HG03175 (cell line): ENCODE results near the gene NRCAM.

Source experiments
- ATAC-seq: cut with Tn5 transposase; IDR thresholded peaks from one replicate; pipeline ENCODE4 v1.9.1; 2021; ENCODE audit warnings: mild to moderate bottlenecking, moderate library complexity; ENCODE audit not compliant: unreplicated experiment

The NRCAM gene

GRCh38 chr7:108254259-108254658, 202.0 kb downstream of the NRCAM start:
- ATAC-seq, result no peak

DNA sequence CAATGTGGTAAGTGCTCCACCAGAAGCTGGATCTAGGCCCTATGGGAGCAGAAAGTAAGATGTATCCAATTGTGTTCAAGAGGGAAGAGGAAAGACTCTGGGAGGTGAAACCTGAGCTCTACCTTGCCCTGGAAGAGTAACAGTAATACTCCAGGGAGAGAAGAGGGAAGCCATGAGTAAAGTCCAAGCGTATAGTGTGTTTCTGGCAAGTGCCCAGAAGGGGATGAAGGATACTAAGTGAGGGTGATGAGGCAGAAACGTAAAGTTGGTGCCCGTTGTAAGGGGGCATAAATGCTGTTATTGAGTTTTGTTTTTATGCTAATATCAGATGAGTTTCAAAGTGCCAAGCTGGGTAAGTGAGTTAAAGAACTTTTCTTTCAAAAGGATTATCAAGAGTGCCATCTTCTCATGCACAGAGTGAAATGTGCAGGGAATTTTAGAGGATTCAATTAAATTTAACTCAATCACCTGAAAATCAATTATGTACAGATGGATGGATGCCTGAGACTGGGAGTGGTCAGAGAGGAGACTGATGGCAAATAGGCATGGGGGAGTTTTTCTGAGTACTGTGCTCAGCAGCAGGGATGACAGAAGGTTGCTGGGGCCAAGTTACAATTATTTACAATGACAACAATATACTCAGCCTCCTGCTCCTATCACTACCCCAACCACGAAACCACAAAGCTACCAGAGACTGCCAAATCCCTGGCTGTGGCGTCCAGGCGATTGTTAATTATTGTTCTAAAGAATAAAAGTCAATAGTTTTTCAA, 202.8 kb downstream of the NRCAM start:
- ATAC-seq, result no peak

GRCh38 chr7:108252177-108252576, 204.1 kb downstream of the NRCAM start:
- ATAC-seq, result no peak

DNA sequence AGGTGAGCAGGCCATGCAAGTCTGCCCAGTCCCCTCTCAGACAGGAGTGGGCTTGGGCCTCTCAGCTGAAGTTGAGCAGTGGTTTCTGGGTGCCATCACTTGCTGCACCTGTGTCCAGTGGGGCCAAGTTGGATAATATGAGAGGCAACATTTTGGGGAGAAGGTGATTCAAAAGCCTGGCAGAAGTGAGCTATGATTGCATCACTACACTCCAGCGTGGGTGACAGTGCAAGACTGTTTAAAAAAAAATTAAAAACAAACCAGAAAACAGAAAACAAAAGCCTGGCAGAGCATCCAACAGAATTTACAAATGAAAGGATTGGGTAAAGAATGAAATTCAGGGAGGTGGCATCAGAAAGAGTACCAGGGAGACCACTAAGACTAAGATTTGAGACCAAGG, 204.5 kb downstream of the NRCAM start:
- no peak for ATAC-seq

DNA sequence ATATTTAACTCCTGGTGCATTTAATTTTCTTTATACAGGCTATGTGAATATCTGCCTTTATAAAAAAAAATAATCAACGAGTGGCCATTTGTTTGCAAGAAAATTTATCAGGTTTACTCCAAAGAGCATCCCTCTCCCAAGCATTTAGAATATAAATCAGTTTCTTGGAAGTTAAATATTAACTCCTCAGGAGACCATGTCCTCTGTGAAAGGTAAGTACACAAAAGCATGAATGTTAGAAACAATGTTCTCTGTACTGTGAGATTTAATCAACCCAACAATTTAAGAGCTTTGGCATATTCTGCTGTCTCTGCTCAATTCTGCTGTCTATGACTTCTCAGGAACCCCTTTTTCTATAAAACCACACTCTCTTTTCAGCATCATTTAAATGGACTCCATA, 206.8 kb downstream of the NRCAM start:
- ATAC-seq, result no peak

- no peak for ATAC-seq
Measured at GRCh38 chr7:108248821-108249220, 207.4 kb downstream of the NRCAM start.

GRCh38 chr7:108248418-108248817, 207.8 kb downstream of the NRCAM start:
- no peak for ATAC-seq

- ATAC-seq, result no peak
Measured at GRCh38 chr7:108247614-108248013, 208.6 kb downstream of the NRCAM start.

- ATAC-seq, result peak; percentile 64
Measured at GRCh38 chr7:108246227-108246837, 209.9 kb downstream of the NRCAM start.

GRCh38 chr7:108245523-108246226, 210.6 kb downstream of the NRCAM start:
- ATAC-seq, result no peak

- ATAC-seq, result no peak
Measured at GRCh38 chr7:108244110-108244509, 212.1 kb downstream of the NRCAM start.

- ATAC-seq, result no peak
Measured at GRCh38 chr7:108239501-108240225, 216.6 kb downstream of the NRCAM start.

DNA sequence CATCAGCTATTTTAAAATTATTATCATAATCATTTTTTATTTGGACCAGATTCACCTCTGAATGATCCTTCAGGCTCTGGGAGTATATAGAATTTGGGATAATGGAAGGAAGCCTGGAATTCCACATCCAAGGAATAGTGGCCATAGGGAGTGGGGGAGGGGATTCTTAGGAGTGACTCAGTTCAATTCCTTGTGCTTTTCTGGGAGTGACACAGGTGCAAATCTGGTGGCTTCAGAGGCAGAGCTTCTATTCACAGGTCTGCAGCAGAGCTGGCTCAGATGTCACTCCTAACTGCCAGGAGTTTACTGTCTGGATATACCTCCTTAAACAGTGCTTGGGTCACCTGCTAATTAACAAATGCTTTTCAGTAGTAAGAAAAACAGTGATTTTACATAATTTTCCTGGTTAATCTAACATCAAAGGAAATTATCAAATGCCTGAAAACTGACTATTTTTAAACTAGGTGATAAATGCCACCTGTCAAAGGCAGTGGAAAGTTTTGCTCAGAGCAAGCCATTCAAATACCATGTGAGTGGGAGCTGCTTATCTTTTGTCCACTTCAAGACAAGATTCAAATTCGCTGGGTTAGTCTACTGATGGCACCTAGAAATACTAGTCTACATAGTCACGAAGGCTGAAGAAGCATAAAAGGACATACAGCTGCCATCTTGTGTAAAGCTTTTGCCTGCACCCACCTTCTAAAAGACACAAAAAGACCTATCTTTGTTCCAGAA, 219.4 kb downstream of the NRCAM start:
- ATAC-seq, result no peak

DNA sequence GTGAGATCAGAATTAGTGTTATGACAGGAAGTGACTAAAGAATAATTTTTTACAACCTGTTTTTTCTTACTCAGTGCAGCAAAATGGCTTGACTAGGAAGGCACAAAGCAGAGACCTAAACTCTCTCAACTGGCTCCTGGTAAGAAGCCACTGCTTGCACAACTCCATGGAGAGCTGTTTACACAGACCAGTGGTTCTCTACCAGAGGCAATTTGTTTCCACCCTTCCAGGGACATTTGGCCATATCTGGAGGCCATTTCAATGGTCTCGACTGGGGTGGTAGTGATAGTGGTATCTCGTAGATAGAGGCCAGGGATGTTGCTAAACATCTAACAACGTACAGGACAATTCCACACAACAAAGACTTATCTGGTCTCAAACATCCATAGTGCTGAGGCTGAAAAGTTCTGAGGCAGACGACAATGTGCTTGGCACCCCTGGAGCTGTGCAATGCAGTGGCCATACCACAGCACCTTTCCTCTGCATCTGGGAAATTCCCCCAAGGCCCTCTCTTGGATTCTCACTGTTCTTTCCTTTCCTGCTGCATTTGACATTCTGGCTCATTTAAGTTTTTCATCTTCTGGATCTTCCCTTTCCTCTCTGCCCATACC, 220.7 kb downstream of the NRCAM start:
- no peak for ATAC-seq

DNA sequence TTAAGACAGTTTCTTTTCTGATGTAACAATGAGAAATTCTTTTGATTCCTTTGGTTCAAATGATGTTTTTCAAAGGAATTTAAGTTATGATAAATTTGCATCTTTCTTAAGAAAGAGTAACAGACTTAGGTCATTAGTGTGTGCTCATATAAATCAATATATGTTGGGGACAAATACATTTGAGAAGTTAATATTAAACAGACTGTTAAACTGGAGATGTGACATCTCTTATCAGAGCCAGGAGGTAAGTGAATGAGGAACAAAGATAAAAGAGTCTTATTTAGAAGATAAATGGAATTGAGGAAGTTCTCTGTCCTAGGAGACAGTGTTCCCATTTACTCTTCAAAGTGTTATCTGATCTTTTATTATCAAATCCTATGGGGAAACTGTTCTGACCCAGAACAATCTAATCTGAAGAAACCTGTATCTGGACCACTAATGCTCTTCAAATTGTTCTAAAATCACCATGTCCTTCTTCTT, 221.2 kb downstream of the NRCAM start:
- ATAC-seq, result no peak

DNA sequence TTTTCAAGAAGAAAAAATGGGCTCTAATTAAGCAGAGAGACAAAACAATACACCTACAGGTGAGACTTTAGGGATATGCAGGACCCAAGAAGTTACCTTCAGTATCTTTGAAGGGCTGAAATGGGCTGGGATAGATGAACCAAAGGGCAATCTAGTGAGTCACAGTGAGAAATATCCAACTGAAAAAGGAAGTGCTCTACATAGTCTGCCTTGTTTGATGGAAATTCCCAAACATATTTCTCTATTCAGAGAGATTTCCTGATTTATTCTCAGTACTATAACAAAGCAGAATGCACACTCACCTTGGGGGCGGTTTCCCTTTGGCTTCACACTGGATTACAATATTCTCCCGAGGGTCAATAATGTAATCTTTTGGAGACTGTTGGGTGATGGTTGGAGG, 222.0 kb downstream of the NRCAM start:
- ATAC-seq, result no peak

- ATAC-seq, result no peak
Measured at GRCh38 chr7:108232076-108232475, 224.2 kb downstream of the NRCAM start.

GRCh38 chr7:108231221-108231620, 225.0 kb downstream of the NRCAM start:
- no peak for ATAC-seq

GRCh38 chr7:108227366-108227765, 228.9 kb downstream of the NRCAM start:
- no peak for ATAC-seq

GRCh38 chr7:108226816-108227299, 229.4 kb downstream of the NRCAM start:
- no peak for ATAC-seq
